Stimulated activated CD4-positive, alpha-beta T cell treated with anti-CD3 and anti-CD28 coated beads, Interleukin-4, amount 100 ng/mL, for 24 hours (primary cell): ENCODE data around the gene PRRX2.

Source experiments
- DNase-seq: peaks from one replicate; pipeline ENCODE4 v3.0.0-alpha.2; 2020

The PRRX2 gene

DNA sequence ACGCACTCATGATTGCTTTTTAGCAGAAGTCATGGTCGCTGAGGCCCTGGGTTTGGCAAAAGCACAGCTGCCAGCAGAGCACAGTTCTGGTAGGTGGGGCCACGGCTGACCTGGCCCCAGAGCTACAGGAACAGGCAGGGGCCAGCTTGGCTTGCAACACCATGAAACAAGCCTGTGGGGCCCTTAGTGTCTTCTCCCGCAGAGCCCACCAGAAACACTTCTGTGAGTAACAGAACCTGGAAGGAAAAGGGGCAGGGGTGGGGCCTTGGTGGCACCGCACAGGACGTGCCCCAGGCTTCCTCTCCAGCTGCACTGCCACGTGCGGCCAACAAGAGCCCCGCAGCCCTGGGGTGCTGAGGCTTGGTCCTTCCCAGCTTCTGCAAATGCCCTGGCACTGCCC is 28.3 kb upstream of the PRRX2 start:
- no peak for DNase-seq

DNA sequence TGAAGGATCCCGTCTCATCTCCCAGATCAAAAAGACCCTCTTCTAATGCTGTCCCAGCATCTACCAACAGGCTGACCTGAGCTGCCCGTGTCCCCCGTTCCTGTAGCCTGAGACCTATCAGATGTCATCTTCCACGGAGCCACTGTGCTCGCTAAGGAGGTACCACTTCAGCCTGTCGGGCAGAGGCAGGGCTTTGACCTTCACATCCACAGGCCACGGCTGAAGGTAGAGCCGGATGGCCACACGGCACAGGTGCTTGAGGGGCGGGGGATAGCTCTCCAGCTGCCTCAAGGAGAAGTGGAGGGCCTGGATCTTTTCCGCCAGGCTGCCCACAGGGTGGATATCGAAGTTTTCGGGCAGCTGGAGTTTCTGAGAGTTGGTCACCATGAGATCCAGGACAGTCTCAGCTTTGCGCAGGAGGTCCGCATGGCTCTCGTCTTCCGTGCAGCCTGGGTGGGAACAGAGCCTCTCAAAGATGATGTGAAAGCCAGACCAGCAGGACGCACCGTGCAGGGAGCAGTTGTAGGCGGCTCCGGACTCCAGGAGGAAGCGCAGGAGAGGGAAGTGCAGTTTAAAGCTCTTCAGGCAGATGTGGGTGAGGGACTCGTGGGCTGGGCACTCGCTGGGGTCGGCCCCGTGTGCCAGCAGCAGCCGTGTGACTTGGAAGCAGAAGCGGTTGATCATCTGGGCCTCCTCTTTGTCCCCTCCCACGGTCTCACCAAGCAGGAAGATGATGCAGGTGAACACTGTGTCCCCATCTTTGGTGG is 27.6 kb upstream of the PRRX2 start:
- DNase-seq, result no peak

DNA sequence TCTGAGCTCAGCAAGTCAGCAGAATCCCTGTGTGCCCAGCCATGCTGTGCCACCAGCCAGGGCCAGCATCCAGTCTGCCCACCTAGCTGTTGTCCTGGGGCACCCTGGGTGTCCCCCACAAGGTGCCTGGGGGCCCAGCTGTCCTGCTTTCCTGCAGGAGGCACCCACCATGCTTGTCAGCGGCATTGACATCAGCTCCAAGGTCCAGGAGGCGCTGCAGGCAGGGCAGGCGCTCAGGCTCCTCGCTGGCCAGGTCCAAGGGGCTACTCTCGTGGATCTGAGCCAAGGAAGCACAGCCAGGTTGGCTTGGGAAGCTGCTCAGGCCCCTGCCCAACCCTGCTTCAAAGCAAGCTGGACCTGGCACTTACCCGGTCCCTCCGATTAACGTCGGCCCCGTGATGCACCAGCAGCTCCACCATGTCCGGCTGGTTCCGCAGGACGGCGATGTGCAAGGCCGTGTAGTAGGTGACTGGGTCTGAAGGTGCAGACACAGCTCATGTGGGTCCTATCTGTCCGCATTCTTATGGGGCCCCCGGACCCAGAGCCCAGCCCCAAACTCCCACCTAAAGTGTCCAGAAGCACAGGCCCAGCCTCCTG is 26.3 kb upstream of the PRRX2 start:
- DNase-seq, result no peak

DNA sequence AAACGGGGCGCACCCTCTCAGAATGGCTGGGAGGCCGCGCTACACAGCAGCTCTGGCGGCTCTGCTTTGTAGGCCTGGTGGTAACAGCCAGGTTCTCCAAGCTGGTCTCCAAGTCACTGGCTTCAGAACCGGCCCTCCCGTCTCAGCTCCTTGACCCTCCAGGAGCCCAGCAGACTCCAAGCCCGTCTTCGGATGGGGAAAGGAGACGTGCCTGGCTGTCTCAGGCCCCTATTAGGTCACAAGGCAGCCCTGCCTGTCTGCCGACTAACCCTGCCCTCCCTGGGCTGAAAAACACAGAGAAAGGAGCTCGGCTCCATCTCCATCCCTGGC is 25.7 kb upstream of the PRRX2 start:
- DNase-seq, result no peak

DNA sequence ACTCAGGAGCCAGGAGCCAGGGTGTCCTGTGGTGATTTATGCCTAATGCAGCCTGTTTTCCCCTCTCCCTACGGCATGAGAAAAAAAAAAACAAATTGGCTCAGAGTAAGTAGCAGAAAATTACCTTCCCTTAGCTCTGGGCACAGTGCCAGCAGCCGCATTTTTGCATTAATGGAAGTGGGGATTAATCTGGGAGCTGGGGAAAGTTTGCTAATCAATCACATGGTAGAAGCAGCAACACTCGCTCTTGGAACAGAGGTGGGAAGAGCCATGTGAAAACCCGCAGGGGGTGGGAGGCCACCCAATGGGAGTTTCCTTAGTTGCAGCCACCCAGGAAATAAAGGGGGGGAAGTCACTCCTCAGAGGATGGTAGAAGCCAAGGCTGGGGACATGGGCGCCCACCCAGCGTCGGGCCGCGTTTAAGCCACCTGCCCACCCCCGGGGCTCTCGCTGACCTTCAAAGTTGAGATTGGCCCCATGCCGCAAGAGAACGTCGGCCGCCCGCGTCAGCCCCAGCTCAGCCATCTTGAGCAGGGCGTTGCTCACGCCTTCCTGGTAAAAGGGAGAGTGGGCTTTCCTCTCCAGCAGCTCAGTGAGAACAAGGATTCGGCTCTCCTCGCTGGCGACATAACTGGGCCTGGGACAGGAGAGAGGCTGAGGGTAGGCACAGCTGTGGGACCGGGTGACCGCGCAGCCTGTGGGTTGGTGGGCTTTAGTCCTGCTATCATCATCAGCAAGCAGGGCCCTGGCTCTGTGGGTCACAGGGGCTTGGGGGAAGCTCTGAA is 25.2 kb upstream of the PRRX2 start:
- DNase-seq, result no peak

DNA sequence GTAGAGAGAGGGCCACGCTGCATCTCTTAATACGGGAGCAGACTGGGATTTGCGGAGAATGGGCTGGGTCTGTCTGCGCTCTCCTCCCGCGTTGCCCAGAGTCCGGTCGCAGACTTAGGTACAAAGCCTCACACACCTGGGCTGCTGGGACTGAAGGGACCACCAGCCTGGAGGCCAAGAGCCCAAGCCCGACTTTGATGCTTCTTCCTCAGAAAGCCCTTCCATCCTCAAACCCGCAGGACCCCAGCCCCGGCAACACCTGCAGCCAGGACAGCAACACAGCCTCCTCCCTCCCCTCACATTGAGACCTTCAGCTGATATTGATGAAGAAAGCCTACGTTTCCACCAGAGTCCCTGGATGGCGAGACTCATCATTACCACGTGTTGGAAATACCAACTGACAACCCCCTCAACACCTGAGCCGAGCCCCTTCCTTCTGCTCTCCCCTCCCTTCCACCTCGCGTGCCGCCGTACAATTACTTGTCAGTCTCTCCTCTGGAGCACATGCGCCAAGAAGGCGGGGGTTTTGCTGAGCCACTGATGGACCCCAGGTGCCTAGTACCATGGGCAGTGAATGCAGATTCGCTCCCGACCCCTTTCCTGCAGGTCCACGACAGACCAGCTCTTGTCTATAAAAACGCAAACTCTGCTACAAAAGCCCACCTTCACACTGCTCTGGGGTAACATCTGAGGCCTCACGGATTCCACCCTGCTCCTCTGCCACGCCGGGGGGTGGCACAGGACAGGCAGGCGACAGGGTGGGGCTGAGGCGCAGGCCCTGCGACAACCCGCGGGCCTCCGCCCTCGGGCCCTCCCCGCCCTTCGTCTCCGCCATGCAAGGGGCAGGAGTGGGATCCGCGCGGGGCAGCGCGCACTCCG is 24.3 kb upstream of the PRRX2 start:
- no peak for DNase-seq

DNA sequence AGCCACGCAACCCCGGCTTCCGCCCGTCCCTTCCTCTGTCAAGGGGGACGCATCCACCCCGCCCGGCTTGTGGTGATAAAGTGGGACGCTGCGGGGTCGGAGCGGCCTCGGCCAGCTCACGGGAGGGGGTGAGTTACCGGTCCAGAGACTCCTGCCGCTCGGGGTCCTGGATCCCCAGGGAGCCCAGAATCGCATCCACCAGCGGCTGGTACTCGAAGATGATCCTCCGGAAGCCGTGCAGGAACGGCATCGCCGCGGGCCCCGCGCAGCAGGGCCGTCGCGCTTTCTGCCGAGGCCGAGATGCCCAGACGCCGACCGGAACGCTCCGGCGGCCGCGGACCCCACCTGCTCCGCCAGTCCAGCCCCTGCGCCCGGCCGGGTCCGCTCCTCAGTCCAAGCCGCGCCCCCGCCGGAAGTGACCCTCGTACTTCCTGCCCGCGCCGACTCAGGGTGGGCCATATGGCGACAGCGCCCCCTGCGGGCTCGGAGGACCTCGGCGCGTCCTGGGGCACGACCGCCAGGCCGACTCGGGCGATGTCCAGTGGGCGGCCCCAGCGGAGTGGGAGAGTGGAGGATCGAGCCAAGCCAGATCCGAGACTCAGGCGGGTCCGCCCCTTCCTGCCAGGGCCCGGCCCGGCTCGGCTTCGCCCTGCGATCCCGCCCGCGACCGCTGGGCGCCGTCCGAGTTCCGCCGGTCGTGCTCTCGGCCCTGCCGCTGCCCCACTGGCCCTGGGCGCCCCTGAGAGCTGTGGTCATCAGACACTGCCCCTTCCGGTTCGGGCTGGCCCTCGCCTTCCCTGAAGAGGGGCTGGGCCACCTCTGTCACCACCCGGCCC is 23.5 kb upstream of the PRRX2 start, which contains the start of gene ASB6:
Gene ASB6, minus strand, starts transcription at position 402 of the 836 bp plus-strand sequence. Its CDS starts 152 bp downstream, at position 250.
- peak; percentile 96 for DNase-seq

DNA sequence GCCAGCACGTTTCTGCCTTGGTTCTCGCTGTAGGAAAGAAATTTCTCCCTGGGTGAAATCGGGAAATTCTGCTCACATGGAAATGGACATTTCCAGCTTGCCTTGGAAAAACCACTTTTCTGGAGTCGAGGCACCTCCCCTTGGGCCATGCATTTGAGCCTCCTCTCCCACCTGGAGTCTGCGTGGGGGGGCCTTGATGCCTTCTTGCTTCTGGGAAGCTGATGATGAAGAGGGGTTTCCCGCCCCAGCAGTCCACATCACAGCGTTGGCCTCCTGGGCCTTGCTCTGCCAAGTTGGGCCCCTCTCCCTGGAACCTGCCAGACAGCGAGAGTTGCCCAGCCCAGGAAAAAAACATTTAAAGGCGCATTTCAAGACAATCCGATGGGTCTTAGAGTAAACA is 21.7 kb upstream of the PRRX2 start:
- DNase-seq, result no peak

DNA sequence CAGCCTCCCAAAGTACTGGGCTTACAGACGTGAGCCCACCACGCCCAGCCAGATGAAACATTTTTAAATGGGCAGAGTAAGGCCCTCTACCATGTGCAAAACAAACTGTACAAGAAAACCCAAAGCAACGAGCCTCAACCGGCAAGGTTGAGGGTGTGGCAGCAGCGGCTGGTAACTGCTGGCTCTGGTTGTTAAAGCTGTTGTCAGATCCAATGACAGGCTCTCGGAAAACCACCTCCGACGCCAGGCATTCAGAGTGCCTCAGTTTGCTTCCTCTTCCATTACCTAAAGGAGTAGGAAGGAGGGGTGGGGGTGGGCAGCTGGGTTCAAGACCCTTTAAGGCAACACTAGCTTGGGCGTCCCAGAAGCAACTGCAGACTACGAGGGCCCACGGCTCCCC is 21.1 kb upstream of the PRRX2 start:
- DNase-seq, result no peak

DNA sequence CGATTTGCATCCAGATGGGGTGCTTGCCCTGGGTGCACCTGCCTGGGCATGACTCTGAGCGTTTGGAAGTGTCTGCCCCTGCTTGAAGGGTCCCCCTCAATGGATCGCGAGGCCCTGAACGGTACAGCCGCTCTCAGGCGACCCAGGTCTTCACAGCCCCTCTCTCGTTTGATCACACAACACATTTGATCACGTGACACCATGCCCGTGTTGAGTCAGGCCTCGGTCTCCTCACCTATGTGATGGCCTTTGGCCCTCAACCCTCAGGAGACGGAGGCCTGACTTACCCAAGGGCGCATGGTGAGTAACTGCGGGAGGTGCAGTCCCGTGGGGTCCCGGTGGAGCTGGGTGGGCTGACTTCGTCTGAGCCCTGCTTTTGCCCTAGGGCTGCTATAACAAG is 20.5 kb upstream of the PRRX2 start:
- no peak for DNase-seq

DNA sequence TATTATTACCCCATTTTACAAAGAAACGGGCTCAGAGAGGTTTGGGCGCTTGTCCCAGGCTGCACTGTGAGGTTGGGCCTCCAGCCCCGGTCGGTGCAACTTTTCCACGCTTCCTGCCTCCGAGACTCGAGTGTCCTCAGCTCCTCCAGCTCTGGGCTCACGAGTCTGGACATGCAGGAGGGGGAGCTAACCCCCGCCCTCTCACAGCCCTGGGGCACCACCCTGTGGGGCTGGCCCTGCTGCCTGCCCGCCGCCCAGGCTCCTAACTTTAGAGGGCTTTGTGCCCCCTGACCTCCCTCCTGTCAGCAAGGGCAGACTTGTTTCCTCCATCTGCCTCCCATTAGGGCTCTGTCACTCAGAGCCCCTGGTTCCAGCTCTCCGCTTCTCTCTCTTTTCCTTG is 19.2 kb upstream of the PRRX2 start:
- DNase-seq, result no peak

DNA sequence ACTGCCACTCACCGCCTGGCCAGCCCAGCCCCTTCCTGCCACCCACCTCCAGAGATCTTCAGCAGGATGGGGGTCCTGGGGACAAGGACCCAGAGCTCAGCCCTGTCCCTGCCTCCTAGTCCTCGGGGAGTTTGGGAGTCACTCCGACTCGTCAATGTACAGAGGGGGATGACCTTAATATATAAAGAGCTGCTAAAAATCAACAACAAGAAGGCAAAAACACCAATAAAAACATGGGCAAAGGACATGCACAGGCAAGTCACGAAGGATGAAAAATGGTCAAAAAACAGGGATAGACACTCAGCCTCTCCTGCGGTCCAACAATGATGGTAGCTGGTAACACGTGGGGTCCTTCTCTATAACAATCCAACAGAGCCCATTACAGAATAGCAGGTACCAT is 18.8 kb upstream of the PRRX2 start:
- DNase-seq, result no peak

DNA sequence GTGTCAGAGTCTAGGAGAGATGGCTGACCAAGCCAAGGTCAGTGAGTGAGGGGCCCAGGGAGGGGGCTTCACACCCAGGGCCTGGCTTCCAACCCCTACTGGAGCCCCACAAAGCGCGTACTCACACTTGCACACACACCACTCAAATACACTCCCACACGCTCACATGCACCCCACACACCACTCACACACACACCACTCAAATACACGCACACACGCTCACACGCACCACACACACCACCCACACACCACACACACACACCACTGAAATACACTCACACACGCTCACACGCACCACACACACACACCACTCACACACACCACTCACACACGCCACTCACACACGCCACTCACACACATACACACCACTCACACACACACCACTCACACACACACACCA is 17.8 kb upstream of the PRRX2 start:
- DNase-seq, result no peak

DNA sequence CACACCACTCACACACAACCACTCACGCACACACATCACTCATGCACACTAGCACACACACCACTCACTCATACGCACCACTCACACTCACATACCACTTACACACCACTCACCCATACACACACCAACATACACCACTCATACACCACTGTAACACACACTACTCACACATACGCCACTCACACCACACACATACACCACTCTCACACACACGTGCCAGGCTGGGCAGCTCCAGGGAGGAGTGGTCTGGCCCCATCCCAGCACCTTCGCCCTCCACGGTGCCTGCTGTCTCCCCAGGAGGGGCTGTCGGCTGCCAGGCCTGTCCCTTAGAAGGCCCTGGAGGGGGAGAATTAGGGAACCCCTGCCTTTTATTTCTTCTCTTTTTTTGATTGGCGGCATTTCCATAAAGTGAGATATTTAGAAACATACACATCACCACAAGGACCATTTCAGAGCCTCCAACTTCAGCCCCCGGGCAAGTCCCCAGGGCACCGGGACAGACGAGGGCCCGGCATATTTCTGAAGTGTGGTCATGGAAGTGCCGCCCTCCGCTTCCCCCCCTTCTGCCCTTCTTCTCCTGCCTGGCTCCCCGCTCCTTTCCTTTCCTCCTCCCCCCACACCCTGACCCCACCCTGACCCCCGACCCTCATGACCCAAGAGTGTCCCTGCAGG is 17.2 kb upstream of the PRRX2 start:
- no peak for DNase-seq

DNA sequence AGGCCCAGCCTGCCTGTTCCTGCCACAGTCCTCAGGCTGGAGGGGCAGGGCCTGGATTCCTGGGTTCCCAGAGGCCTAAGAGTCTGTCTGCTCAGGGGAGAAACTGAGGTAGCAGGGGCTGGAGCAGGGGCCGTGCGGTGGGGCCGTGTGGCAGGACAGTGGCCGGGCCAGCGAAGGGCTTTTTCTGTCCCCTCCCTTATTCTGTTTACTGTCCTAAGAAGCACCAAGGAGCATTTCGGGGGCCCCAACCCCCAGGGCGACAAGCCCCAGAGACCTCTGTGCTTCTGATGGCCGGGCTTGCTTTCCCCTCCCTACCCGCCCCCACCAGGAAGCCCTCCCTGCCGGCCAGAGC is 16.7 kb upstream of the PRRX2 start:
- no peak for DNase-seq

DNA sequence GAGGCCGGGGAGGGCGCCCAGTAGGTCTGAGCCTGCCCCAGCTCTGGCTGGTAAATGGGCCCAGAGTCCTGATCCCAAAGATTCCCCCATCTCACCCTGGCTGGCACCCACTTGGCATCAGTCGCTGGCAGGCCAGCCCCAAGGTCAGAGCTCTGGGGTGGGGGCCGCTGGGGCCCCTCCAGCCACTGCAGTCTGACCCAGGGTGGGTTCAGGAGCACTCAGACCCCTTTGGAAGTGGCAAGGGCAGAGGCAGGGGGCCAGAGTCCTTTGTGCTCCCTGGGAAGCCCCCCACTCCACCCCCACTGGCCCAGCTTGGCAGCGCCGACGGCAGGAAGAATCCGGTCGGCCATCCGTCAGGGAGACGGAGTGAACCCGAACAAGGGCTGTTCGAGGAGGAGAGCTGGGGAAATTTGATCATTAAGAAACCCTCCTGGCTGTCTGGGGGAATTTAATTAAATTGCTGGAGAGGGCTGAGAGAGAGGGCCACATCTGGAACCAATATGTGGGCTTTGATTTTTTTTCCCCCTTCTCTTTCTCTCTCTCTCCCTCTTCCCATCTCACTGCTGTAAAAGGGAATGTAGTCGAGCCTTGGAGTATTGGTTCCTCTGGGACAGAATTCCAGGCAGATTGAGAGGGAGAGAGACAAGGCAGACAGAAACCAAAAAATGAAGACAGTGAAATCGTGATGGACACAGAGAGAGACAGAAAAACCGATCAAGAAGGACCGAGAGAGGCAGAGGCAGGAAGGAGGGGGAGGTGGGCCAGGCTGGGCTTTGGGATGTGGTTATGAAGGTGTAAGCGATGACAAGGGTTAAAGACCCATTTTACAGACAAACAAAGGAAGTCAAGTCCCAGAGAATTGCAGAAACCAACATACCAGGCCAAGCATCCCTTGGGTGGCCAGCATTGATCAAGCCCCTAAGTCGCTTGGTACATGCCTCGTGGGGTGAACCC is 15.4 kb upstream of the PRRX2 start:
- DNase-seq, result no peak

DNA sequence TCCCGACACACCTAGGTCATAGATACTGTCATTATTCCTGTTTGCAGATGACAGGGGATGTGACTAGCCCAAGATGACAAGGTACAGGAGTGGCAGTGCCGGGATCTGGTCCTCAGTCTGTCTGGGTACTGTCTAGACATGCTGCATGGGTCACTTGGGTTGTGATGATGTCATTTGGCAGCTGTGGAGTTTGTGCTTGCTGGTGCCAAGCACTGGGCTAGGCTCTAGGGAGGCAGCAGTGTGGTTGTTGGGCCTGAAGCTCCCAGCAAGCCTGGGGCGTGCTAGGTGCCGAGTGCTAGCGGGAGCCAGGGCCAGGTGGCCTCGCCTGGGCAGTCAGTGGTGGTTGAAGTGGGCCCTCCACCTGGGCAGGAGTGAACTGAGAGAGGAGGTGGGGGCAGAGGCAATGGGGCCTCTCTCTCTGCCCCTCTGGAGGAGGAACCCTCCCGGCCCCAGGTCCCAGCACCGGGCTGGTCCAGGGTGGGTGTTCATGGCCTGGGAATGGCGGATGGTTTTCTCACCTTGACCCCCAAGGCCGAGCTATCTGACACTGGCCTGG is 14.7 kb upstream of the PRRX2 start:
- DNase-seq, result no peak

DNA sequence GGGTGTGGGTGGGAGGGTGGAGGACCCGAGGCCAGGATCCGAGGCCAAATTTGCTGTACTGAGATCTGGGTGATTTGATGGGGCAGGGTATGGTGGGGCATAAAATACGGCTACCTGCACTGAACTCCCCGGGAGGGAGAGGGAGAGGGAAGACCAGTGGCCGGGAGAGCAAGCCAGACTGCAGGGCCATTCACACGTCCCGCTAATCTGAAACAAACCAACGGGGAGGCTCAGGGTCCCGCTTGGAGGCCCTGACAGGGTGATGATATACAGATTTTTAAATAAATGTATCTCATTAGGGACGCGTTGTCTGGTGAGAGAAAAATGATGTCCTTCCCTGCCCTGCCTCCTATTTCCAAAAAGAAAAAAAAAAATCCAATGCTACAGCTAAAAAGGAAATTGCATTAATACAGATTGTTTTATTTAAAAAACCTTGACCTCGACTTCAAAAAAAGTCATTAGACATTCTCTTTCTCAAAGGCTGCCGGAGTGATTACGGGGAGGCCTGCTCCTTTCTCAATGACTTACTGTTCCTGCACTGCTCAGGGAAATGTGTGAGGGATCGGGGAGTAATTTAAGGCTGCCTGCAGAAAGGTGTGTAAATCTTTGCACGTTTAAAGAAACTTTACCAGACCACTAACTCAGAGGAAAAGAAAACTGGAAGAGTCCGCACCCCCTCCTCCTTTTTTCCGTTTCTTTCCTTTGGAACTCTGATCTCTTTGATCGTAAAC is 11.5 kb upstream of the PRRX2 start:
- DNase-seq, result no peak

DNA sequence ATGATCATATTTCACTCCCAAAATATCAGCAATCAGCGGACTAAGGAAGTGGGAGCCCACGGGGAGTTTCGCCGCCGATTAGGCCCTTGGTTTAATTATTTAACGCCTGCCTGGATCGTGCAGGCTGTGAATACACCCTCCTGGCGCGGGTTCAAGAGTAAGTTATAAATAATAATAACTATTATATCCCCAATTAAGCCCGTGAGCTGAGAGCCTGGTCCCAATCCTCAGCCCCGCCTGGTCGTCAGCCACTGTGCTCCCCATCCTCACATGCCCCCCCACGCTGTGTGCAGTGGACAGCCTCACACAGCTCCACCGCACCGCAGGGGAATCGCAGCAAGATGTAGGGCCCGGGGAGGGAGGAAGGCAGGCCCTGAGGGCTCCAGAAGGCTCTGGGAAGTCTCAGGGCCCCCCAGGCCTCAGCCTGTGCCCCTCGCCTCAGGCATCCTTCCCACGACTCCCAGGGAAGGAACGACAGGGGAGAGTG is 10.8 kb upstream of the PRRX2 start:
- DNase-seq, result no peak
